Breast epithelium (tissue), 4 donors: ENCODE measurements around the gene MYO6. TPM values are rescaled to one million over a fixed set of nuclear protein-coding genes. Genes with fewer than 3 reads are reported as not detected.
"Not testable (repeated sequence)": the region's sequence is repeated elsewhere in the genome, so short reads cannot be mapped to it uniquely, and the experiment has no call there.

Experiments
- DNase-seq, 2 donors: peaks; one replicate each; pipeline ENCODE4 v3.0.0-alpha.2; 2019; ENCODE audit warnings: low spot score in 2 of 2
- H3K27ac ChIP-seq, 2 donors: fragments of 200-600 bp; sonication (generic) in 1 of 2; one replicate each; pipeline ENCODE4 v1.5.1; 2016 to 2019; ENCODE audit warnings: mild to moderate bottlenecking in 1 of 2
- H3K27me3 ChIP-seq, 2 donors: fragments of 200-600 bp; sonication (generic) in 1 of 2; one replicate each; pipeline versions ENCODE4 v1.5.1 to v1.6.0; 2017 to 2019; ENCODE audit warnings: control low read depth in 1 of 2, mild to moderate bottlenecking in 1 of 2
- H3K36me3 ChIP-seq: fragments of 200-600 bp; one replicate; pipeline ENCODE4 v1.5.1; 2019
- H3K4me1 ChIP-seq, 2 donors: fragments of 200-600 bp; sonication (generic); one replicate each; pipeline ENCODE4 v1.5.1; 2016 to 2019; ENCODE audit warnings: control low read depth in 1 of 2
- H3K4me3 ChIP-seq, 3 donors: fragments of 200-600 bp; sonication (generic); 1 replicate in 2 of 3; 2 replicates in 1 of 3; pipeline ENCODE4 v1.5.1; 2016 to 2019; ENCODE audit warnings: mild to moderate bottlenecking in 3 of 3, moderate library complexity in 2 of 3
- H3K9me3 ChIP-seq, 2 donors: fragments of 200-600 bp; sonication (generic) in 1 of 2; one replicate each; pipeline ENCODE4 v1.5.1; 2016 to 2019; ENCODE audit warnings: control low read depth in 1 of 2
- POLR2A ChIP-seq: fragments of 450-650 bp; IDR thresholded peaks from one replicate; pipeline ENCODE4 v1.6.1; 2016; ENCODE audit warnings: antibody characterized with exemption, mild to moderate bottlenecking, moderate library complexity
- POLR2AphosphoS5 ChIP-seq, 3 donors: sonication (generic); formaldehyde crosslinking; IDR thresholded peaks; one replicate each; pipeline ENCODE4 v1.6.1; 2017; ENCODE audit warnings: antibody characterized with exemption in 3 of 3
- intact Hi-C: fragments of 100-400 bp; cut with DNase I; formaldehyde crosslinking; loops from one replicate; pipeline ENCODE4 v1.15.1; 2023; ENCODE audit warnings: low total_unique reads
- total RNA-seq, 3 donors: library from RNA; depleted of rRNA; stranded (reverse); fragments of >200 nt; gene quantifications; one replicate each; pipeline ENCODE4 v1.1.0, GENCODE V29; 2016
- TF ChIP-seq, protein P1 (sequence below), 3 donors: fragments of 450-650 bp; IDR thresholded peaks; one replicate each; pipeline ENCODE4 v1.5.1; 2016 to 2017; ENCODE audit warnings: antibody characterized with exemption in 3 of 3, mild to moderate bottlenecking in 3 of 3, moderate library complexity in 3 of 3

Gene MYO6
- total RNA-seq: 100 to 1,000 TPM in 1 of 3 donors, 10 to 100 TPM in 2; 21.8 to 143 (median 89.5) TPM

DNA sequence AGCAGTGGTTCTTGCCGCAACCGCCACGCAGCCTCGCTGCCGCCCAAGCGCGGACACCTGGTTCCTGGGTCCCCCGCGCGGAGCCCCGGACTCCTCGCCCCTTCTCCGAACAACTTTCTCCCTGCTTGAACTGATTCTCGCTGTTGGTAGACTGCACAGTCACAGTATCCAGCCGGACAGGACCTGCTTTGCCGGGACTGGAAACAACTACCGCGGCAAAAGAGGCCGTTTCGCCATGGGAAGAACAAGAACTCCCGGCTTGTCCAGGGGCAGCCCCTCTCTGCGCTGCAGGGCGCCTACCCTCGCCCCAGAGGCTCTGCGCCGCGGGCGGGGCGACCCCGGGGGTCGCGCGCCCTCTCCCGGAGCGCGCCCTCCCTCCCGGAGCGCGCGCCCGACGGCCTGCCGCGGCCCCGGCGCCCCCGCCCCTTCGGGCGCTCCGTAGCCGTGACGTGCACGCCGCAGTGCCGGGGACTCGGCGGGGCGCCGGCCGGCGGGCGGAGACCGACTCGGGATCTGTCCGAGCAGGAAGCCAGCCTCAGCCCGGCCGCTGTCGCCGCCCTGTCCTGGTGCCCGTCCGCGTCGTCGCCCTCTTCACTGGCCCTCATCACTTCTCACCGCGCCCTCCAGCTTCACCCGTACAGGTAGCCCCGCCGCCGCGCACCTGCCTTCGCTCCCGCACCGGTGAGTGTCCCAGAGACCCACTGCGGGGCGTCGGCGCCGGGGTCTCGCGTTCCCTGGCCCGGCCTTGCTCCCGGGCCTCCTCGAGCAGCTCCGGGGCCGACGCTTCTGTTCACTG is at the start of gene MYO6:
Gene MYO6, plus strand, starts transcription at position 497 of the 796 bp plus-strand sequence. CDS start 68,309 bp downstream, outside the sequence.
- Histone ChIP-seq H3K36me3 (no peaks in the 10 kb centered on the region), H3K27me3 (no peaks in the 10 kb centered on the region), H3K27ac (peak within 1 kb of the TSS; percentile 97), H3K4me1 (no peaks in the 10 kb centered on the region), H3K4me3 (peak within 1 kb of the TSS; percentile 90 to 98 (median 92)), H3K9me3 (no peaks in the 10 kb centered on the region)
- peak; percentile 58 to 77 for DNase-seq
- intact Hi-C loops: no loop called here
- TF ChIP-seq POLR2A (no peak), POLR2AphosphoS5 (IDR thresholded peaks at IDR 0.05) (peak; percentile 22 to 72 (median 62))

GRCh38 chr6:75708334-75708733 is 40.7 kb upstream of the MYO6 start:
- DNase-seq, H3K9me3 ChIP-seq, intact Hi-C loops, H3K4me3 ChIP-seq, H3K27me3 ChIP-seq, H3K36me3 ChIP-seq, H3K27ac ChIP-seq, H3K4me1 ChIP-seq: not testable (repeated sequence)

- intact Hi-C loops: no loop called here
- no peak overlapping the region for H3K27ac ChIP-seq
- H3K4me3 ChIP-seq: no peak overlapping the region
- H3K36me3 ChIP-seq: peaks cover 6% of the 10 kb centered on the region
- no peak for DNase-seq
- H3K9me3 ChIP-seq: no peaks in the 10 kb centered on the region
- no peak for TF ChIP-seq POLR2AphosphoS5 (IDR thresholded peaks at IDR 0.05)
- TF ChIP-seq, protein P1, sequence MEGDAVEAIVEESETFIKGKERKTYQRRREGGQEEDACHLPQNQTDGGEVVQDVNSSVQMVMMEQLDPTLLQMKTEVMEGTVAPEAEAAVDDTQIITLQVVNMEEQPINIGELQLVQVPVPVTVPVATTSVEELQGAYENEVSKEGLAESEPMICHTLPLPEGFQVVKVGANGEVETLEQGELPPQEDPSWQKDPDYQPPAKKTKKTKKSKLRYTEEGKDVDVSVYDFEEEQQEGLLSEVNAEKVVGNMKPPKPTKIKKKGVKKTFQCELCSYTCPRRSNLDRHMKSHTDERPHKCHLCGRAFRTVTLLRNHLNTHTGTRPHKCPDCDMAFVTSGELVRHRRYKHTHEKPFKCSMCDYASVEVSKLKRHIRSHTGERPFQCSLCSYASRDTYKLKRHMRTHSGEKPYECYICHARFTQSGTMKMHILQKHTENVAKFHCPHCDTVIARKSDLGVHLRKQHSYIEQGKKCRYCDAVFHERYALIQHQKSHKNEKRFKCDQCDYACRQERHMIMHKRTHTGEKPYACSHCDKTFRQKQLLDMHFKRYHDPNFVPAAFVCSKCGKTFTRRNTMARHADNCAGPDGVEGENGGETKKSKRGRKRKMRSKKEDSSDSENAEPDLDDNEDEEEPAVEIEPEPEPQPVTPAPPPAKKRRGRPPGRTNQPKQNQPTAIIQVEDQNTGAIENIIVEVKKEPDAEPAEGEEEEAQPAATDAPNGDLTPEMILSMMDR (IDR thresholded peaks at IDR 0.05): no peak
- no peak for TF ChIP-seq POLR2A
- H3K4me1 ChIP-seq: no peaks in the 10 kb centered on the region
- H3K27me3 ChIP-seq: no peaks in the 10 kb centered on the region
These were observed 37.9 kb upstream of the MYO6 start for GRCh38 chr6:75711173-75711572.

DNA sequence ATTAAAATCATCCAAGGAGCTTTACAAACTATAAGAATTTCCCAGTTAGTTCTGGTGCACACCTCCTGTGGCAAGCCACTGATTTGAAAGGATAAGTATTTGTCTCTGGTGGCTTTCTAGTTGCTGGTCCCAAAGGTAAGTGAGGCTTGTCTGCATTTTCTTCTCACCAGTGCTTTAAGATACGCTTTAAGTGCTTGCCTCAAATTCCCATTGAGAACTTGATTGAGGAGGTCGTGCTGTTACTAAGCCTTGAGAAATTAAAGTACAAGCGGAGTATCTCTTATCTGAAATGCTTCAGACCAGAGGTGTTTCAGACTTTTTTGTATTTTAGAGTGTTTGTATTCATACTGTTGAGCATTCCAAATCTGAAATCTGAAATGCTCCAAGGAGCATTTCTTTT is 29.9 kb upstream of the MYO6 start:
- Histone ChIP-seq H3K36me3 (peaks cover 6% of the 10 kb centered on the region), H3K27me3 (no peaks in the 10 kb centered on the region), H3K9me3 (no peaks in the 10 kb centered on the region), H3K4me3 (no peak overlapping the region), H3K4me1 (no peaks in the 10 kb centered on the region), H3K27ac (no peak overlapping the region)
- no peak for DNase-seq
- TF ChIP-seq POLR2A (no peak), POLR2AphosphoS5 (IDR thresholded peaks at IDR 0.05) (no peak)
- TF ChIP-seq, protein P1 (IDR thresholded peaks at IDR 0.05): no peak
- intact Hi-C loops: no loop called here

GRCh38 chr6:75723382-75723781 is 25.7 kb upstream of the MYO6 start:
- Histone ChIP-seq H3K27ac (no peak overlapping the region), H3K27me3 (no peaks in the 10 kb centered on the region), H3K36me3 (no peaks in the 10 kb centered on the region), H3K4me1 (no peaks in the 10 kb centered on the region), H3K9me3 (no peaks in the 10 kb centered on the region), H3K4me3 (no peak overlapping the region)
- TF ChIP-seq, protein P1 (IDR thresholded peaks at IDR 0.05): no peak
- DNase-seq: no peak
- intact Hi-C loops: no loop called here

- Histone ChIP-seq H3K27me3 (no peaks in the 10 kb centered on the region), H3K27ac (no peak overlapping the region), H3K36me3 (no peaks in the 10 kb centered on the region), H3K4me3 (no peak overlapping the region), H3K4me1 (no peaks in the 10 kb centered on the region), H3K9me3 (no peaks in the 10 kb centered on the region)
- DNase-seq: no peak
- intact Hi-C loops: no loop called here
- no peak for TF ChIP-seq POLR2AphosphoS5 (IDR thresholded peaks at IDR 0.05)
- TF ChIP-seq POLR2A: no peak
- TF ChIP-seq, protein P1 (IDR thresholded peaks at IDR 0.05): no peak
These were observed 21.8 kb upstream of the MYO6 start for GRCh38 chr6:75727206-75727605.

- DNase-seq, H3K9me3 ChIP-seq, H3K36me3 ChIP-seq, H3K27me3 ChIP-seq, H3K4me1 ChIP-seq, intact Hi-C loops, H3K4me3 ChIP-seq, H3K27ac ChIP-seq: not testable (repeated sequence)
These were observed 18.0 kb upstream of the MYO6 start for GRCh38 chr6:75731029-75731428.
